H1 (cell line): ENCODE measurements around the gene EPHB1. TPM values are rescaled to one million over a fixed set of nuclear protein-coding genes. Genes with fewer than 3 reads are reported as not detected.

Source experiments
- FOSL1 ChIP-seq: IDR thresholded peaks from 2 replicates; pipeline ENCODE4 v1.6.1; 2011; ENCODE audit warnings: mild to moderate bottlenecking, low read depth, low read length, moderate library complexity; ENCODE audit not compliant: insufficient read depth
- HDAC2 ChIP-seq, 2 experiments: fragments of 300-600 bp in 1 of 2; sonication (generic) in 1 of 2; IDR thresholded peaks; 2 replicates each; pipeline ENCODE4 v1.6.1; 2011 to 2012; ENCODE audit warnings: low read depth in 2 of 2, low read length in 2 of 2, mild to moderate bottlenecking in 2 of 2, moderate library complexity in 2 of 2, borderline replicate concordance in 1 of 2, inconsistent platforms in 1 of 2
- JUN ChIP-seq: IDR thresholded peaks from 2 replicates; pipeline ENCODE4 v1.6.1; 2011; ENCODE audit warnings: low read depth, mild to moderate bottlenecking, improper control_type of control experiment, low read length
- SAP30 ChIP-seq: fragments of 300-600 bp; sonication (generic); IDR thresholded peaks from 2 replicates; pipeline ENCODE4 v1.7.1; 2012; ENCODE audit warnings: low read length, moderate library complexity, mild to moderate bottlenecking, inconsistent platforms; ENCODE audit not compliant: insufficient read depth, insufficient replicate concordance
- SP2 ChIP-seq: IDR thresholded peaks from 2 replicates; pipeline ENCODE4 v1.6.1; 2012; ENCODE audit warnings: mild to moderate bottlenecking, low read length, inconsistent platforms
- SP4 ChIP-seq: IDR thresholded peaks from 2 replicates; pipeline ENCODE4 v1.6.1; 2012; ENCODE audit warnings: low read length, inconsistent platforms
- ZNF274 ChIP-seq: IDR thresholded peaks from 2 replicates; pipeline ENCODE4 v1.7.0; 2012; ENCODE audit warnings: low read length, borderline replicate concordance; ENCODE audit errors: extremely low read depth
- polyA plus RNA-seq, 7 experiments: library from polyadenylated mRNA; depleted of rRNA in 3 of 7; stranded (reverse) in 5 of 7; unstranded in 2 of 7; fragments of >200 nt in 5 of 7; fragments of 200-250 nt in 2 of 7; gene quantifications; 1 replicate in 5 of 7; 2 replicates in 1 of 7; 4 replicates in 1 of 7; pipeline versions ENCODE4 v1.2.1 to v1.2.3, GENCODE V29; 2011 to 2013; ENCODE audit warnings: missing spikeins in 2 of 7, mixed read lengths in 2 of 7
- total RNA-seq: library from RNA; stranded (reverse); fragmentation: NEBNext Ultra II Directional; extraction: Animal tissue kit (Norgen Biotek cat#: 25700); gene quantifications from 2 replicates; pipeline ENCODE4 v1.2.1, GENCODE V29; 2021
- TF ChIP-seq, protein P1 (sequence below), 3 experiments: IDR thresholded peaks; 1 replicate in 2 of 3; 2 replicates in 1 of 3; pipeline versions ENCODE4 v1.5.1 to v1.6.1; 2011; ENCODE audit warnings: low read length in 3 of 3, mild to moderate bottlenecking in 3 of 3, inconsistent platforms in 2 of 3, low read depth in 1 of 3, moderate library complexity in 1 of 3; ENCODE audit not compliant: insufficient read depth in 1 of 3; ENCODE audit errors: control extremely low read depth in 1 of 3

EPHB1 gene
- total and polyA plus RNA-seq, 2 of the 8 experiments (the other 6 are each of a cell fraction or from before 2014, with no cell fraction given) = 3.5 to 5.9 TPM

DNA sequence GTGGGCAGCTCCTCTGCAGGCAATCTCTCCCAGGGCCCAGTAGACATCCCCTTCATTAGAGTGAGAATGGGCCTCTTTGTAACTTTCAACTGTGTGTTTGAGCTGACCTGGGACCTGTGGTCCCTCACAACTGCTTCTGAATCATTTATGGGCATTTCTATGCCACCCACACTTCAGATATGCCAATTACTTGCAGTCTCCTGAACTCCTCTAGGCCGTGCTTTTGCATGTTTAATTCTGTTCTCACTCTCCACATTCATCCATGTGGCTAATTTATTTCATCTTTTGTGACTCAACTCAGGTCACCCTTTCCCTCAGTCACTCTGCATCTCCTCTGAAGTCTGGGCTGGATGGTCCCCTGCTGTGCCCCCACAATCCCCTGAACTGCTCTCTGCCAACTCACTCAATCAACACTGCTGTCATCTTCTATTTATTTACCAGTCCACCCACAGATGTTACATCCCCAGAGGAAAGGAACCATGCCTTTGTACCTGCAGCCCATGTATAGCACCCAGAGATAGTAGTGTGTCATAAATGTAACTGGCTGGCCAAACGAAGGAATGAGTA, 364.7 kb downstream of the EPHB1 start (continued):
- TF ChIP-seq SP2 (no peak), HDAC2 (IDR thresholded peaks at IDR 0.05; ENCODE audit: borderline replicate concordance in 1 of 2, low read depth in 2 of 2, low read length in 2 of 2) (no peak), ZNF274 (no peak), SP4 (no peak), FOSL1 (no peak), JUN (no peak), SAP30 (no peak)
- TF ChIP-seq, protein P1, sequence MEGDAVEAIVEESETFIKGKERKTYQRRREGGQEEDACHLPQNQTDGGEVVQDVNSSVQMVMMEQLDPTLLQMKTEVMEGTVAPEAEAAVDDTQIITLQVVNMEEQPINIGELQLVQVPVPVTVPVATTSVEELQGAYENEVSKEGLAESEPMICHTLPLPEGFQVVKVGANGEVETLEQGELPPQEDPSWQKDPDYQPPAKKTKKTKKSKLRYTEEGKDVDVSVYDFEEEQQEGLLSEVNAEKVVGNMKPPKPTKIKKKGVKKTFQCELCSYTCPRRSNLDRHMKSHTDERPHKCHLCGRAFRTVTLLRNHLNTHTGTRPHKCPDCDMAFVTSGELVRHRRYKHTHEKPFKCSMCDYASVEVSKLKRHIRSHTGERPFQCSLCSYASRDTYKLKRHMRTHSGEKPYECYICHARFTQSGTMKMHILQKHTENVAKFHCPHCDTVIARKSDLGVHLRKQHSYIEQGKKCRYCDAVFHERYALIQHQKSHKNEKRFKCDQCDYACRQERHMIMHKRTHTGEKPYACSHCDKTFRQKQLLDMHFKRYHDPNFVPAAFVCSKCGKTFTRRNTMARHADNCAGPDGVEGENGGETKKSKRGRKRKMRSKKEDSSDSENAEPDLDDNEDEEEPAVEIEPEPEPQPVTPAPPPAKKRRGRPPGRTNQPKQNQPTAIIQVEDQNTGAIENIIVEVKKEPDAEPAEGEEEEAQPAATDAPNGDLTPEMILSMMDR (IDR thresholded peaks at IDR 0.05; ENCODE audit: control extremely low read depth in 1 of 3, insufficient read depth in 1 of 3, low read depth in 1 of 3, low read length in 3 of 3) = no peak
